OCI-LY1 (cell line): ENCODE data around the gene PPARGC1A.

Experiments used
- H2AFZ ChIP-seq: fragments of 200-600 bp; sonication (generic), shearing (Covaris generic); 2 replicates; pipeline ENCODE4 v1.6.0; 2014; ENCODE audit warnings: antibody characterized with exemption, mild to moderate bottlenecking, low read length
- H3F3A ChIP-seq: fragments of 200-600 bp; sonication (generic), shearing (Covaris generic); 2 replicates; pipeline ENCODE4 v1.6.0; 2014; ENCODE audit warnings: mild to moderate bottlenecking, antibody characterized with exemption, low read length, moderate library complexity; ENCODE audit not compliant: insufficient read depth
- H3K27ac ChIP-seq: fragments of 200-600 bp; sonication (generic); 2 replicates; pipeline ENCODE4 v1.5.1; 2014; ENCODE audit warnings: low read length, mixed run types, mild to moderate bottlenecking, low read depth; ENCODE audit not compliant: poor library complexity, severe bottlenecking
- H3K27me3 ChIP-seq: fragments of 200-600 bp; sonication (generic); 2 replicates; pipeline ENCODE4 v1.6.0; 2014; ENCODE audit warnings: antibody characterized with exemption, mild to moderate bottlenecking, low read length, moderate library complexity; ENCODE audit not compliant: insufficient read depth
- H3K36me3 ChIP-seq: fragments of 200-600 bp; sonication (generic); 2 replicates; pipeline ENCODE4 v1.6.1; 2014; ENCODE audit warnings: mild to moderate bottlenecking, antibody characterized with exemption, low read length, moderate library complexity, mixed read lengths; ENCODE audit not compliant: insufficient read depth
- H3K4me1 ChIP-seq: fragments of 200-600 bp; sonication (generic); 2 replicates; pipeline ENCODE4 v1.5.1; 2014; ENCODE audit warnings: mild to moderate bottlenecking, low read length, moderate library complexity; ENCODE audit not compliant: insufficient read depth, severe bottlenecking
- H3K4me2 ChIP-seq: fragments of 200-600 bp; sonication (generic), shearing (Covaris generic); 2 replicates; pipeline ENCODE4 v1.6.1; 2014; ENCODE audit warnings: low read length
- H3K4me3 ChIP-seq: fragments of 200-600 bp; sonication (generic); 2 replicates; pipeline ENCODE4 v1.5.1; 2014; ENCODE audit warnings: low read length, low read depth, mild to moderate bottlenecking, mixed read lengths; ENCODE audit not compliant: poor library complexity, severe bottlenecking
- H3K79me2 ChIP-seq: fragments of 200-600 bp; shearing (Covaris generic); 2 replicates; pipeline ENCODE4 v1.6.1; 2016; ENCODE audit warnings: mixed run types, low read length, mixed read lengths; ENCODE audit not compliant: insufficient read depth
- H3K9ac ChIP-seq: fragments of 200-600 bp; sonication (generic), shearing (Covaris generic); 2 replicates; pipeline ENCODE4 v1.6.1; 2014; ENCODE audit warnings: mild to moderate bottlenecking, low read length, mixed read lengths
- H3K9me2 ChIP-seq: fragments of 200-600 bp; sonication (generic), shearing (Covaris generic); 2 replicates; pipeline ENCODE4 v1.6.1; 2014; ENCODE audit warnings: low read depth, mild to moderate bottlenecking, low read length, mixed read lengths
- H3K9me3 ChIP-seq: fragments of 200-600 bp; shearing (Covaris generic); 2 replicates; pipeline ENCODE4 v1.6.1; 2014; ENCODE audit warnings: low read length, mixed read lengths
- H4K20me1 ChIP-seq: fragments of 200-600 bp; sonication (generic), shearing (Covaris generic); 2 replicates; pipeline ENCODE4 v1.6.0; 2016; ENCODE audit warnings: mild to moderate bottlenecking, low read length; ENCODE audit not compliant: insufficient read depth
- CTCF ChIP-seq: fragments of 200-600 bp; sonication (generic), shearing (Covaris generic); IDR thresholded peaks from 2 replicates; pipeline ENCODE4 v1.5.1; 2017; ENCODE audit warnings: mild to moderate bottlenecking, antibody characterized with exemption, low read length, moderate library complexity, mixed read lengths
- EZH2 ChIP-seq: fragments of 200-600 bp; sonication (generic), shearing (Covaris generic); IDR thresholded peaks from 2 replicates; pipeline ENCODE4 v1.8.0; 2017; ENCODE audit warnings: borderline replicate concordance, mixed run types, mild to moderate bottlenecking, antibody characterized with exemption, low read length, moderate library complexity, mixed read lengths

Gene PPARGC1A

DNA sequence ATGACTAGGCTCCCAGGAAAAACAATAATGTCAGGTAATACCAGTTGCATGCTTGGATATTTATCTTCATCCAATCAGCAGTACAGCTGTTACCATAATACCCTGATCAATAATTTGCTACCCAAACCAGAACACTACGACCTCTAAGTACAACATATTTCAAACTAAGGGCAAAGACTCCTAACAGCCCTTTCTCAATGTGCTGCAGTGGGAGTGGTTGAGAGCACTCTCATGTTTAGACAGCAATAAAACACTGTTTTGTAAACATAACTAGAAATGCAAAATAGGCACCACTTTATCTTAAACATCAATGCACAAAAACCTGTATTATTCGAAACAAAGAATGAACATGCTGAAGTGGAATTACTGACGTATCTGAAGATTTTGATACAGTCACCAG, 28.9 kb downstream of the PPARGC1A start:
- Histone ChIP-seq H3K4me2 (no peak overlapping the region), H3K9me3 (no peaks in the 10 kb centered on the region), H3K9ac (no peak overlapping the region), H3K79me2 (no peaks in the 10 kb centered on the region), H3K9me2 (no peaks in the 10 kb centered on the region), H2AFZ (no peak overlapping the region), H3K4me3 (no peak overlapping the region), H3K27me3 (no peaks in the 10 kb centered on the region), H3K36me3 (no peaks in the 10 kb centered on the region), H3K27ac (no peak overlapping the region), H4K20me1 (no peaks in the 10 kb centered on the region), H3K4me1 (no peaks in the 10 kb centered on the region), H3F3A (no peaks in the 10 kb centered on the region)
- TF ChIP-seq CTCF: no peak
- TF ChIP-seq EZH2: no peak

GRCh38 chr4:23857367-23857959, 32.4 kb downstream of the PPARGC1A start:
- Histone ChIP-seq H3K36me3 (no peaks in the 10 kb centered on the region), H4K20me1 (no peaks in the 10 kb centered on the region), H3K79me2 (no peaks in the 10 kb centered on the region), H3K9me3 (no peaks in the 10 kb centered on the region), H3K9me2 (no peaks in the 10 kb centered on the region), H3K4me2 (no peak overlapping the region), H3K27ac (no peak overlapping the region), H3K27me3 (no peaks in the 10 kb centered on the region), H3K4me3 (no peak overlapping the region), H3F3A (no peaks in the 10 kb centered on the region), H3K9ac (no peak overlapping the region), H2AFZ (no peak overlapping the region), H3K4me1 (no peaks in the 10 kb centered on the region)
- no peak for TF ChIP-seq CTCF
- TF ChIP-seq EZH2: no peak

- H3K79me2 ChIP-seq: no peaks in the 10 kb centered on the region
- no peaks in the 10 kb centered on the region for H3K36me3 ChIP-seq
Observed at GRCh38 chr4:23856630-23857029, 33.2 kb downstream of the PPARGC1A start.

More at GRCh38 chr4:23856630-23857029, 33.2 kb downstream of the PPARGC1A start:
- Histone ChIP-seq H2AFZ (no peak overlapping the region), H3K9me2 (no peaks in the 10 kb centered on the region), H3F3A (no peaks in the 10 kb centered on the region), H3K27me3 (no peaks in the 10 kb centered on the region), H3K4me1 (no peaks in the 10 kb centered on the region), H3K9ac (no peak overlapping the region), H3K9me3 (no peaks in the 10 kb centered on the region), H3K27ac (no peak overlapping the region), H4K20me1 (no peaks in the 10 kb centered on the region), H3K4me3 (no peak overlapping the region), H3K4me2 (no peak overlapping the region)
- TF ChIP-seq EZH2 (no peak), CTCF (no peak)
